Measurements from ENCODE around the gene LHX3. TPM values are rescaled to one million over a fixed set of nuclear protein-coding genes. Genes with fewer than 3 reads are reported as not detected.

The LHX3 gene
- total and polyA plus RNA-seq, 2 experiments from 2014 or later, result not detected

GRCh38 chr9:136235171-136235570 is 30.2 kb upstream of the LHX3 start:
- H3K9me3 ChIP-seq (ENCODE audit: low read depth), result no peaks in the 10 kb centered on the region

GRCh38 chr9:136234597-136234996 is 29.7 kb upstream of the LHX3 start:
- TF ChIP-seq CTCF (IDR thresholded peaks at IDR 0.05; ENCODE audit: low read depth, low read length), result no peak
- H3K9me3 ChIP-seq (ENCODE audit: low read depth), result no peaks in the 10 kb centered on the region
- H3K27ac ChIP-seq, result no peak overlapping the region
- no peaks in the 10 kb centered on the region for H3K27me3 ChIP-seq
- peaks cover 8% of the 10 kb centered on the region for H3K4me1 ChIP-seq (ENCODE audit: low read depth)
- H3K36me3 ChIP-seq, result no peaks in the 10 kb centered on the region
- no peak overlapping the region for H3K4me3 ChIP-seq
- DNase-seq (ENCODE audit: low read depth in 1 of 2, low spot score in 1 of 2), result no peak

More at GRCh38 chr9:136235171-136235570, 30.2 kb upstream of the LHX3 start:
- no peaks in the 10 kb centered on the region for H3K27me3 ChIP-seq
- no peaks in the 10 kb centered on the region for H3K36me3 ChIP-seq
- no peak for TF ChIP-seq CTCF (IDR thresholded peaks at IDR 0.05; ENCODE audit: low read depth, low read length)
- peaks cover 14% of the 10 kb centered on the region for H3K4me1 ChIP-seq (ENCODE audit: low read depth)
- H3K27ac ChIP-seq, result no peak overlapping the region
- no peak for DNase-seq (ENCODE audit: low read depth in 1 of 2, low spot score in 1 of 2)
- no peak overlapping the region for H3K4me3 ChIP-seq

- Histone ChIP-seq H3K9me3 (ENCODE audit: low read depth) (no peaks in the 10 kb centered on the region), H3K27ac (no peak overlapping the region), H3K4me3 (no peak overlapping the region), H3K27me3 (no peaks in the 10 kb centered on the region), H3K36me3 (no peaks in the 10 kb centered on the region), H3K4me1 (ENCODE audit: low read depth) (peaks cover 8% of the 10 kb centered on the region)
- no peak for TF ChIP-seq CTCF (IDR thresholded peaks at IDR 0.05; ENCODE audit: low read depth, low read length)
- DNase-seq (ENCODE audit: low read depth in 1 of 2, low spot score in 1 of 2), result no peak
Observed at GRCh38 chr9:136233868-136234267, 28.9 kb upstream of the LHX3 start.

GRCh38 chr9:136233411-136233810 is 28.5 kb upstream of the LHX3 start:
- Histone ChIP-seq H3K9me3 (ENCODE audit: low read depth) (no peaks in the 10 kb centered on the region), H3K4me1 (ENCODE audit: low read depth) (peaks cover 8% of the 10 kb centered on the region), H3K27ac (no peak overlapping the region), H3K36me3 (no peaks in the 10 kb centered on the region), H3K27me3 (no peaks in the 10 kb centered on the region), H3K4me3 (no peak overlapping the region)
- TF ChIP-seq CTCF (IDR thresholded peaks at IDR 0.05; ENCODE audit: low read depth, low read length), result no peak
- DNase-seq (ENCODE audit: low read depth in 1 of 2, low spot score in 1 of 2), result no peak

GRCh38 chr9:136232969-136233368 is 28.0 kb upstream of the LHX3 start:
- peaks cover 8% of the 10 kb centered on the region for H3K4me1 ChIP-seq (ENCODE audit: low read depth)
- no peak for DNase-seq (ENCODE audit: low read depth in 1 of 2, low spot score in 1 of 2)
- no peak for TF ChIP-seq CTCF (IDR thresholded peaks at IDR 0.05; ENCODE audit: low read depth, low read length)

More at GRCh38 chr9:136232969-136233368, 28.0 kb upstream of the LHX3 start:
- Histone ChIP-seq H3K36me3 (no peaks in the 10 kb centered on the region), H3K27me3 (no peaks in the 10 kb centered on the region), H3K27ac (no peak overlapping the region), H3K4me3 (no peak overlapping the region), H3K9me3 (ENCODE audit: low read depth) (no peaks in the 10 kb centered on the region)
